AG09309 (cell line): ENCODE results near the gene PPM1B.

Experiments
- DNase-seq: peaks from one replicate; pipeline ENCODE4 v3.0.0-alpha.2; 2010; ENCODE audit warnings: low read depth
- H3K4me3 ChIP-seq: 2 replicates; pipeline ENCODE4 v1.5.1; 2011; ENCODE audit warnings: mild to moderate bottlenecking, low read depth, low read length, moderate library complexity; ENCODE audit not compliant: control insufficient read depth
- CTCF ChIP-seq: IDR thresholded peaks from 2 replicates; pipeline ENCODE4 v1.5.1; 2011; ENCODE audit warnings: mild to moderate bottlenecking, low read depth, low read length, inconsistent platforms; ENCODE audit not compliant: insufficient read depth, control insufficient read depth; ENCODE audit errors: missing control alignments

PPM1B gene

GRCh38 chr2:44190526-44190925, 21.9 kb downstream of the PPM1B start:
- no peak for DNase-seq
- H3K4me3 ChIP-seq, result no peak overlapping the region
- TF ChIP-seq CTCF, result no peak

GRCh38 chr2:44191739-44192138, 23.1 kb downstream of the PPM1B start:
- no peak for TF ChIP-seq CTCF
- H3K4me3 ChIP-seq, result no peak overlapping the region
- DNase-seq, result no peak

GRCh38 chr2:44192646-44193045, 24.0 kb downstream of the PPM1B start:
- H3K4me3 ChIP-seq, result no peak overlapping the region
- no peak for TF ChIP-seq CTCF
- no peak for DNase-seq

GRCh38 chr2:44195714-44196113, 27.0 kb downstream of the PPM1B start:
- TF ChIP-seq CTCF, result no peak
- no peak overlapping the region for H3K4me3 ChIP-seq
- DNase-seq, result no peak

GRCh38 chr2:44197816-44198215, 29.1 kb downstream of the PPM1B start:
- DNase-seq, result no peak
- H3K4me3 ChIP-seq, result no peak overlapping the region
- no peak for TF ChIP-seq CTCF

GRCh38 chr2:44200011-44200410, 31.3 kb downstream of the PPM1B start:
- no peak overlapping the region for H3K4me3 ChIP-seq
- DNase-seq, result no peak
- no peak for TF ChIP-seq CTCF

- no peak for DNase-seq
- H3K4me3 ChIP-seq, result no peak overlapping the region
- TF ChIP-seq CTCF, result no peak
Measured at GRCh38 chr2:44200759-44201158, 32.1 kb downstream of the PPM1B start.
